Urinary bladder (tissue), 4 donors: Measurements from ENCODE around the gene SLC5A12. TPM values are rescaled to one million over a fixed set of nuclear protein-coding genes. Genes with fewer than 3 reads are reported as not detected.

ENCODE experiments used
- DNase-seq: peaks from one replicate; pipeline ENCODE4 v3.0.0-alpha.2; 2015; ENCODE audit errors: extremely low spot score
- H3K27ac ChIP-seq: one replicate; pipeline ENCODE4 v1.5.1; 2013; ENCODE audit warnings: low read depth, mild to moderate bottlenecking, moderate library complexity
- H3K36me3 ChIP-seq: one replicate; pipeline ENCODE4 v1.6.1; 2013; ENCODE audit warnings: mild to moderate bottlenecking, moderate library complexity; ENCODE audit not compliant: insufficient read depth
- H3K4me1 ChIP-seq: one replicate; pipeline ENCODE4 v1.6.1; 2013; ENCODE audit warnings: mild to moderate bottlenecking, moderate library complexity; ENCODE audit not compliant: insufficient read depth
- H3K4me3 ChIP-seq: one replicate; pipeline ENCODE4 v1.5.1; 2013; ENCODE audit warnings: low read depth, low read length
- WGBS: extraction: QIAGEN DNeasy Blood & Tissue Kit; methylation state at CpG from one replicate; pipeline ENCODE4 v1.1.7; 2013; 5-methylcytosine and 5-hydroxymethylcytosine counted together
- polyA plus RNA-seq: library from polyadenylated mRNA; stranded (reverse); fragments of 200-250 nt; gene quantifications from one replicate; pipeline ENCODE4 v1.2.3, GENCODE V29; 2013
- total RNA-seq: library from RNA; depleted of rRNA; stranded (reverse); fragments of >200 nt; gene quantifications from one replicate; pipeline ENCODE4 v1.2.3, GENCODE V29; 2014
- donor health status: healthy with polysubstance abuse.
- donor health status: healthy.

The SLC5A12 gene
- total and polyA plus RNA-seq, 2 donors = 0.37 TPM; not detected in 1

DNA sequence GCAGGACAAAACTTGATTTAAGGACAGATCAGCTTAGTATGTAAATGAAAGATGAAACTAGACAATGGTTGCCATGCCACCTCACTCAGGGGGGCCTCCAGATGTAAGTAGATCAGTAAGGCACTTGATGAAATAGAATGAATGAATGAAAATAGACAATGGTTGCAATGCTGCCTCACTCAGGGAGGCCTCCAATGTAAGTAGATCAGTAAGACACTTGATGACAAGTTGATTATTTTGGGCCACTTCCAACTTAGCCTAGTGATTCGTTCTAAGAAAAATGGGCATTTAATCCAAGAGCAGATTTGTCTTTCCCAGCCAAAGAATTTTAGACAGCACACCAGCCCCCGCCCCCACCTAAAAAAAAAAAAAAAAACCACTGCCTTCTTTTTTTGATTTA is 19.2 kb upstream of the SLC5A12 start:
- Histone ChIP-seq H3K4me3 (no peak overlapping the region), H3K36me3 (no peaks in the 10 kb centered on the region), H3K27ac (no peak overlapping the region), H3K4me1 (no peaks in the 10 kb centered on the region)
- WGBS = 34% methylated on average over 2 of the region's 2 CpGs
- DNase-seq = no peak

DNA sequence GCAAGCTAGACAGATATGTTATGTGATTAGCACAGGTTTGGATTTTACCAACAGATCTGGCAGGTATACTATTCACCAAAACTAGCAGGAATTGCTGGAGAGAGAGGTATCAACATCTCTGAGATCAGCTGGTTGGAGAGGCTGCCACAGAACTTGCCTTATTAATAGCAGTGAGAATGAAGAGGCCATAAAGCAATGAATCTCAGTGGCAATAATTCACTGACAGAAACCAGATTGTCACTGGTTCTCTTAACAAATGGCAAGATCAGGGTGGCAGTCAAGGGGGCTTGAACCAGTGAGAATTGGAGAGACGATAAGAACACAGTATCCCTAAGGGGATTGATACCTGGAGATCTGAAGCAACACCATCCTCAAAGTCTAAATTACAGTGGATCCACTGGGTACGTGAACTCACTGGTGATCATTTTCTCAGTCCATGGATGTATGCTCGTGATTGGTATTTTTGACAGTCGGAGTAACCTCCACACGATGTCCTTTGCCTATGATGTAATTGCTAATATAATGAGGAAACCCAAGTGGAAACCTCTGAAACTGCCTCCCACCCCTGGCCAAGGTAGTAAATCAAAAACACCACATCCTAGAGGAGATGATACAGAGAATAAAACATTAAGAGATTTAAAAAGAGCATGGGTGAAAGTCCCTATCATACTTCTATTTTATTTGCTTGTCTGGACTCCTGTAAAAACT is 17.7 kb upstream of the SLC5A12 start:
- no peak for DNase-seq
- H3K4me1 ChIP-seq = no peaks in the 10 kb centered on the region
- no peak overlapping the region for H3K27ac ChIP-seq
- no peak overlapping the region for H3K4me3 ChIP-seq
- no peaks in the 10 kb centered on the region for H3K36me3 ChIP-seq
- WGBS = 93% methylated on average over 5 of the region's 5 CpGs

DNA sequence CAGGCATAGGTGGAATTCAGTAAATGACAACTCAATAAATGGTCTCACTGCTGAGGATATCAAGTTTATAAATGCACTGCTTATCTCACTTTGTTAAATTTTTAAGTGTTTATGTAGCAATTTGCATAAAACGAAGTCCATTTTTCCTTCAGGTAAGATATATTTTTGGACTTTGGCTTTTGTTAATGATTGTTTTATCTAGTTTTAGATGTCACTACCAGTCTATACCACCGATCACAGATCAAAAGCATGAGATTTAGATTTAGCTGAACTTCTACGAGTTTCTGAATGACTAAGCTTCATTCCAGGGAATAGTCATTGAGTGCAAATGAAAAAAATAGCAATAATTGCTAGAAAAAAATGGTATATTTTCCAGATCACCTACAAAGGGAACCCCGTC is 12.8 kb upstream of the SLC5A12 start:
- DNase-seq = no peak
- 90% methylated on average over 4 of the region's 4 CpGs for WGBS
- Histone ChIP-seq H3K4me1 (no peaks in the 10 kb centered on the region), H3K36me3 (no peaks in the 10 kb centered on the region), H3K27ac (no peak overlapping the region), H3K4me3 (no peak overlapping the region)

DNA sequence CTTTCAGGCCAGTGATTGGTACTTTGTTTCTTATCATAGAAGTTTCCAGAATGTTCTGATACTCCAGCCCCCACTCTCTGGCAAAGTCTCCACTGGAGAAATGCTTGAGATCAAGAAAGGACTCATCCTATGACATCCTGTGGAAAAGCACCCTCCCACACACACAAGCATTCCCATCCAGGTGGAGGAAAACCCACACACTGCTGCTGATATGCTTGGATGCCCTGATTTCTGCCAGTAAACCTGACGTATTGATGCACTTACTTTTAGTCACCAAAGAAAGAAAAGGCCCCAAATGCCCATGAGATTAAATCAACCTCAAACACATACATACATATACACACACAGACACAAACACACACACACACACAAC is 9.2 kb upstream of the SLC5A12 start:
- Histone ChIP-seq H3K36me3 (no peaks in the 10 kb centered on the region), H3K27ac (no peak overlapping the region), H3K4me3 (no peak overlapping the region), H3K4me1 (no peaks in the 10 kb centered on the region)
- no peak for DNase-seq
- 78% methylated on average over 1 of the region's 1 CpG for WGBS

DNA sequence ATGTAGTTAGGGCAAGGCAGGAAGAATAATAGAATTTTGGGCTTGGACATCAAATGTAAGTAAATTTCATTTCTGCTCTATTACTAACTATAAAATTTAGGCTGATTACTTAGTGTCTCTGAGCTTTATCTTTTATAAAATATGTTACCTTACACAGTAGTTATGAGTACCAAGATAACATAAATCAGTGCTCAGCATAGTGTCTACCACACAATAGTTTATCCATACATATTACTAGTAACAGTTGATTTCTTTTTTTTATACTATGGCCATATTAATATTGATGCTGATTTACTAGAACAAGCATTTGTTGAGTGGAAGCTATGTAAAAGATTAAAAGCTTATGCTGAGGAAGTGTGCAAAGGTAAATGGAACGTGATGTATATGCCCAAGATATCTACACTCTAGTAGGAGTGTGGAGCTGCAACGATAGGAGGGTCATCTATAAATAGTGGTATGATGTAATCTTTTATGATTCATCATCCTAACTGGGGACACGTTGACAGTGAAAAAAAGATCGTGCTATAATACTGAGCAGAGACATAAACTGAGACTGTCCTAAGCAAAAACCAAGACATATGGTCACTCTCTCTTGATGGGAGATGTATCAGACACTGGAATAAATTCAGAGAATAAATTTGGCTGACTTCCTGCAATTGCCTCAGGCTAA is 8.7 kb upstream of the SLC5A12 start:
- Histone ChIP-seq H3K27ac (no peak overlapping the region), H3K4me1 (no peaks in the 10 kb centered on the region), H3K36me3 (no peaks in the 10 kb centered on the region), H3K4me3 (no peak overlapping the region)
- DNase-seq = no peak
- WGBS = 17% methylated on average over 4 of the region's 4 CpGs

DNA sequence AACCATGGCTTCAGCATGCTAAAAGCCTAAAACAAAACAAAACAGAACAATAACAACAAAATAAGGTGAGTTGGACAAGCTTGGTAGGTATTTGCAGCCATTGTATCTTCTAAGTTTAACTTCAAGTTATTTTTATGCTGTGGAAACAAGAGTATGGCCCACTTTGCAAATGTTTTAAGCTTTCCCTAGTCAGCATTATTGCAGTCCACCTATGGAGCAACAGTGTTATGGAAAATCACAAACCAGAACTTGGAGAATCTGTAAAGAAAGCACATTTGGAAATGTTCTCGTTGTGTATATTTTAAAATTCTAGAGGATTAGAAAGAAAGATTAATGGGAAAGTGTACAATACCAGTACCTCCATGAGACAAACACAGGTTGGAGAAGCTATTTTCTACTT is 7.4 kb upstream of the SLC5A12 start:
- Histone ChIP-seq H3K4me3 (no peak overlapping the region), H3K36me3 (no peaks in the 10 kb centered on the region), H3K27ac (no peak overlapping the region), H3K4me1 (no peaks in the 10 kb centered on the region)
- WGBS = 32% methylated on average over 1 of the region's 1 CpG
- no peak for DNase-seq

DNA sequence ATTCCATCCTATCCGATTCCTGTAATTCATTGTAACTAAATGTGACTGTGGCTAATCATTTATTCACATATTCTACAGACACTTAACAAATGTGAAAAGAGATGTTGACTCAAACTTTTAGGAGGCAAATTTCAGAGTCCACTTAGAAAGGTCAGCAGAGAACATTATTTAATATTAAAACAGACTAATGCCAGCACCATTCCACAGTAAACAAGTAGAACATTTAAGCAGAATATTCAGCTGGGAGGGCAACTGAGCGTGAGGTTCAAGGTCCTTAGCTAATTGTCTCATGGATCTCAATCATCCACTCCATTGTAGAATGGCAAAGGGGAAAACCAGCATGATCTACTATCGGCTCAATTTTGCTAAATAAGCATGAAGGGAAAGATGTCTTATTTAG is 5.1 kb upstream of the SLC5A12 start:
- no peak for DNase-seq
- H3K4me1 ChIP-seq = no peaks in the 10 kb centered on the region
- H3K27ac ChIP-seq = no peak overlapping the region
- WGBS = 92% methylated on average over 3 of the region's 3 CpGs
- no peaks in the 10 kb centered on the region for H3K36me3 ChIP-seq
- no peak overlapping the region for H3K4me3 ChIP-seq

DNA sequence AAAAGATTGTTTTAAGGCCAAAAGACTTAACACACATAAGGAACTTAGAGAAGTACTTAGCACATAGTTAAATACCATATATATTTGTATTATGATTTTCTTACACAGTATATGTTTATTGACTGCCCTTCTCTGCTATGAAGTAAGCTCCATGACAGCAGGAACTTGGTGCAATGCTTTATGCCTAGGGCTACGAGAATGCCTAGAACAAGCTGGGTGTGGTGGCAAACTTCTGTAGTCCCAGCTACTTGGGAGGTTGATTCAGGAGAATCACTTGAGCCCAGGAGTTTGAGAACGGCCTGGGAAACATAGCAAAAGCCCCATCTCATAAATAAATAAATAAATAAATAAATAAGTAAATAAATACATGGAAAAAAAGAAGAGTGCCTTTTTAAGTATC is 1.9 kb downstream of the SLC5A12 start:
- no peak for DNase-seq
- no peak overlapping the region for H3K27ac ChIP-seq
- H3K4me3 ChIP-seq = no peak overlapping the region
- H3K36me3 ChIP-seq = no peaks in the 10 kb centered on the region
- H3K4me1 ChIP-seq = no peaks in the 10 kb centered on the region
- WGBS = 86% methylated on average over 2 of the region's 2 CpGs

DNA sequence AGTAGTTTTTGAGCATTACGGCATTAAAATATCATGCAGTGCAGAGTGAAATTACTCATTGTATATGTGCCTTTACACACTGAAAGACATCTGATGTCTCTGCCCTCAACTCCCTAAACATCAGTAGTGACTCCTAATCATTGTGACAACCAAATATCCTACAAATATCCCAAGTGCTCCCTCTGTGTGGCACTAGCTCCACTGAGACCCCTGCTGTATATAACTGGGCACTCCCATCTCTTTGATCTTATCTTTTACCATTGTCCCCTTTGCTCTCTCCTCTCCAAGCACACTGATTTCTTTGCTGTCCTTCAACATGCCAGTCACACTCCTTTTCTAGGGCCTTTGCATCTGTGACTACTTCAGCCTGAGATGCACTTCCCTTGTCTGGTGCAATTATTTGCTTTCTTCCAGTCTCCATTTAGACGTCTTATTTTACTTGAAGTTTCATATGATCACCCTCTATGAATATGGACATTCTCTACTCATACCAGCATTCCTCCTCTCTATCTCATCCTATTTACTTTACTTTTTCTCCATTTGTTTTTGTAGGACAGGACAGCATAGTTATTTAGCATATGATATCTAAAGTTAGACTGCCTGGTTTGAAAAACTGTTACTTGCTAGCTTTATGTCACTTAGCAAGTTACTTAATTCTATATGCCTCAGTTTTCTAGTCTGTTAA is 2.4 kb downstream of the SLC5A12 start:
- no peak for DNase-seq
- Histone ChIP-seq H3K36me3 (no peaks in the 10 kb centered on the region), H3K4me1 (no peaks in the 10 kb centered on the region), H3K4me3 (no peak overlapping the region), H3K27ac (no peak overlapping the region)
- 72% methylated on average over 2 of the region's 2 CpGs for WGBS

DNA sequence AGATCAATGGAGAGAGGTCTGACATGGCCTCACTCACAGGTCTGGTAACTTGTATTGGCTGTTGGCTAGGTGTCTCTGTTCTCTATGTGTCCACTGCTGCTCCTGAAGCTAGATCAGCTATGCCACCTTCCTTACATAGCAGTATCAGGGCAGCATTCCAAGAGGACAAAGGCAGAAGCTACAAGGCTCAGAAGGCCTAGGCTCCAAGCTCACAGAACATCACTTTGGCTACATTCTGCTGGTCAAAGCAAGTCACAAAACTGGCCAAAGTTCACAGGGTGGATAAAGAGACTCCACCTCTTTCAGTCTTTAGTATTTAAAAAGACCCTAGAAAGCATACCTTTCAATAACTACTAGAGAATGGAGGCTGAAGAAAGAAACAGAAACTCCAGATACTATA is 4.1 kb downstream of the SLC5A12 start:
- H3K4me1 ChIP-seq = no peaks in the 10 kb centered on the region
- no peak overlapping the region for H3K27ac ChIP-seq
- H3K4me3 ChIP-seq = no peak overlapping the region
- H3K36me3 ChIP-seq = no peaks in the 10 kb centered on the region
- DNase-seq = no peak

DNA sequence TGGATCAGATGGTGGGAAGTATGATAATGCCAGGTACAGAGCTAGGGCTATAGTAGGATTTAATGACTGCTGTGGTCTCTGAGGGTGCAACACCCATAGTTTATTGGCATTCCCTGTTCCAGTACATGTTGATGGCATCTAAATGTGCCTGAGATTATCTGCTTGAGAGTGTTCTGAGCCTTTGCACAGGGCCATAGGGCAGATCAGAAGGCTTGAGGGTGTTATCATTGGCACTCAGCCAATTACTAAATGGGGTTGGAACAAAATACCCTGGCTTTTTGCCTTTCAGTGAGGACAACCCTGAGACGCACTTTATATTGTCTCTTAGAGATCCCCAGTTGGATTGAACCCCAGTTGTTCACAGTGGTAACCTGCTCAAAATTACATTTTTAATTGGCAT is 6.7 kb downstream of the SLC5A12 start:
- Histone ChIP-seq H3K4me1 (no peaks in the 10 kb centered on the region), H3K36me3 (no peaks in the 10 kb centered on the region), H3K4me3 (no peak overlapping the region), H3K27ac (no peak overlapping the region)
- whole genome bisulfite sequencing = 40% methylated on average over 1 of the region's 1 CpG
- DNase-seq = no peak

DNA sequence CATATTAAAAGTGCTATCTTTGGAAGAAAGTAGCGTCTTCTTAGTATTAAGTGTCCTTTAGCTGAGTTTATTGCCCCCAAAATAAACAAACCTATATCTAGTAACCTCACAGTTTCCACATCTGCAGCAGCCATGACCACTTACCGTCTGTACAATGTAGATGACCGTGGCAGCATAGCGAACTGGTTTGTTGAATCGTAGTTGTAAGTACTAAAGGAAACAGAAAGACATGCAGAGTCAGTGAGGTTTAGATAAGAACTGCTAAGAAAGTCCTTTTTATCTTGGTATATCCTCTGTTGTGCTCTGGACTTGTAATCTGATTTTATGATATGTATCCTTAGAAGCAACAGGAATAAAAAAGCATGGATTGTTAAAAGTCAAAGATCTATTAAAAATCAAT is 9.4 kb downstream of the SLC5A12 start:
- H3K4me3 ChIP-seq = no peak overlapping the region
- no peaks in the 10 kb centered on the region for H3K36me3 ChIP-seq
- no peak for DNase-seq
- no peak overlapping the region for H3K27ac ChIP-seq
- H3K4me1 ChIP-seq = no peaks in the 10 kb centered on the region
- WGBS = 35% methylated on average over 5 of the region's 5 CpGs

DNA sequence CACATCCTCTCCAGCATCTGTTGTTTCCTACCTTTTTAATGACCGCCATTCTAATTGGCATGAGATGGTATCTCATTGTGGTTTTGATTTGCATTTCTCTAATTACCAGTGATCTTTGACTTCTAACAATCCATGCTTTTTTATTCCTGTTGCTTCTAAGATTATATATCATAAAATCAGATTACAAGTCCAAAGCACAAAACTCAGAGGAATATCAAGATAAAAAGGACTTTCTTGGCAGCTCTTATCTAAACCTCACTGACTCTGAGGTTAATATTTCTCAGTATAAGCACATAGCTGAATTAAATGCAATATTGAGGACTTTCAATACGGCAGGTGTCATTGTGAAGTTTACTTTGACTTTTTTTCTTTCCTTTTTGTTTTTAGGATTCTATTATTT is 11.4 kb downstream of the SLC5A12 start:
- DNase-seq = no peak
- H3K4me1 ChIP-seq = no peaks in the 10 kb centered on the region
- 95% methylated on average over 2 of the region's 2 CpGs for whole genome bisulfite sequencing
- no peak overlapping the region for H3K27ac ChIP-seq
- no peak overlapping the region for H3K4me3 ChIP-seq
- no peaks in the 10 kb centered on the region for H3K36me3 ChIP-seq

DNA sequence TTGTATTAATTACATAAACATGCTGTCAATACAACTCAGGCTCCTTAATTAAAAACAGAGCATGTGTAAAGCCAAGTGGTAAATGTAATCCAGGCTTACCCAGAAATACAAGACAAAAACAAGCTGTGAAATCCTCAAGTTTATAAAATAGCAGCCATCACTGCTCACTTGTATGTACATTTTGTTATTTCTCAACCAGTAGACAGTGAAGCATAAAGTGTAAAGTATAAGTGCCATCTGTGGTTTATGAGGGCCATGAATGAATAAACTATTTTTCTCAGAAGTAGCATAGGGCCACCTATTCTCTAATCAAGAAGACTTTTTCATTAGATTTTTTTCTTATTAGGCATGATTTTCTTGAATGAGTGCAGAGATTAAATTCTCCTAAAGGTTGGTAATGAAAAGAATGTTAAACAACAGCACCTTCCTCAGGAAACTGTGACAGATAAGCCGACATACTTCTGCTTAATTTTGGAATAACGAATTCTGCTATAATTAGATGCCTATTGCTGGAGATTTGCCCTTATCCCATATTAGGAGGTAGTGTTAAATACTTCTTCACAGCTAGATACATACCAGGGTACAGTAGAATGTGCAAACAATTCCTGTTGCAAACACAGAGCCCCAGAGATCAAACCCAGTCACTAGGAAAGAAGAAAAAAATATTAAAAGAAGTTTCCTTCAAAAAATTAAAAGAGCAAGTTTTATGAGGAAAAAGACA is 13.0 kb downstream of the SLC5A12 start:
- no peak overlapping the region for H3K27ac ChIP-seq
- WGBS = 38% methylated on average over 2 of the region's 2 CpGs

More for the DNA sequence above, 13.0 kb downstream of the SLC5A12 start:
- H3K36me3 ChIP-seq = no peaks in the 10 kb centered on the region
- no peaks in the 10 kb centered on the region for H3K4me1 ChIP-seq
- H3K4me3 ChIP-seq = no peak overlapping the region
- no peak for DNase-seq
